HepG2 (cell line): ENCODE results near the gene MAFB. TPM values are rescaled to one million over a fixed set of nuclear protein-coding genes. Genes with fewer than 3 reads are reported as not detected.

Experiments used
- AGO2 ChIP-seq: fragments of 200-400 bp; formaldehyde crosslinking; optimal IDR thresholded peaks from 2 replicates; pipeline ENCODE3; 2017; ENCODE audit warnings: mild to moderate bottlenecking, low read depth, low read length, moderate library complexity
- ARNT2 ChIP-seq: sonication (generic); formaldehyde crosslinking; IDR thresholded peaks from 2 replicates; pipeline ENCODE4 v1.8.0; 2022; ENCODE audit warnings: mild to moderate bottlenecking, low read depth, missing genetic modification reagents, moderate library complexity
- CCDC6 ChIP-seq: sonication (generic); formaldehyde crosslinking; IDR thresholded peaks from 2 replicates; pipeline ENCODE4 v1.8.1; 2022; ENCODE audit warnings: mild to moderate bottlenecking, missing genetic modification reagents, moderate library complexity
- EP300 ChIP-seq, 3 experiments: sonication (generic) in 1 of 3; formaldehyde crosslinking in 1 of 3; IDR thresholded peaks; 2 replicates each; pipeline versions ENCODE4 v1.5.1 to v1.6.1; 2011 to 2020; ENCODE audit warnings: low read depth in 2 of 3, low read length in 2 of 3, borderline replicate concordance in 1 of 3, improper control_type of control experiment in 1 of 3, mild to moderate bottlenecking in 1 of 3, missing genetic modification reagents in 1 of 3, moderate library complexity in 1 of 3
- FOSL2 ChIP-seq: sonication (generic); formaldehyde crosslinking; IDR thresholded peaks from 2 replicates; pipeline ENCODE4 v1.4.0; 2020; ENCODE audit warnings: missing genetic modification reagents
- FOXA1 ChIP-seq, 2 experiments: fragments of 450-650 bp in 1 of 2; sonication (generic) in 1 of 2; formaldehyde crosslinking in 1 of 2; IDR thresholded peaks; 2 replicates each; pipeline versions ENCODE4 v1.4.0 to v1.6.1; 2016 to 2020; ENCODE audit warnings: missing genetic modification reagents in 1 of 2
- HBP1 ChIP-seq: IDR thresholded peaks from 2 replicates; pipeline ENCODE4 v1.6.1; 2016; ENCODE audit warnings: low read depth, control low read depth
- MAFG ChIP-seq: sonication (generic); formaldehyde crosslinking; IDR thresholded peaks from 2 replicates; pipeline ENCODE4 v1.5.1; 2020; ENCODE audit warnings: mild to moderate bottlenecking, missing genetic modification reagents
- MTA3 ChIP-seq: sonication (generic); formaldehyde crosslinking; IDR thresholded peaks from 2 replicates; pipeline ENCODE4 v1.4.0; 2020; ENCODE audit warnings: missing genetic modification reagents
- PTBP1 ChIP-seq: fragments of 200-400 bp; formaldehyde crosslinking; IDR thresholded peaks from 2 replicates; pipeline ENCODE4 v1.6.1; 2018; ENCODE audit warnings: low read length, low read depth; ENCODE audit not compliant: poor library complexity, severe bottlenecking
- SMYD3 ChIP-seq: sonication (generic); formaldehyde crosslinking; IDR thresholded peaks from 2 replicates; pipeline ENCODE4 v1.8.1; 2023; ENCODE audit warnings: mild to moderate bottlenecking, missing genetic modification reagents
- TEAD2 ChIP-seq: sonication (generic); formaldehyde crosslinking; IDR thresholded peaks from 2 replicates; pipeline ENCODE4 v1.9.0; 2021; ENCODE audit warnings: missing genetic modification reagents
- ZFP1 ChIP-seq: IDR thresholded peaks from 2 replicates; pipeline ENCODE4 v1.6.1; 2016
- ZFYVE20 ChIP-seq: sonication (generic); formaldehyde crosslinking; IDR thresholded peaks from 2 replicates; pipeline ENCODE4 v1.8.0; 2023; ENCODE audit warnings: low read depth, mild to moderate bottlenecking, moderate library complexity, missing genetic modification reagents, borderline replicate concordance
- ZNF160 ChIP-seq: sonication (generic); formaldehyde crosslinking; IDR thresholded peaks from 2 replicates; pipeline ENCODE4 v1.8.0; 2022; ENCODE audit warnings: mild to moderate bottlenecking, inconsistent platforms, missing genetic modification reagents
- ZNF282 ChIP-seq: fragments of 450-650 bp; IDR thresholded peaks from 2 replicates; pipeline ENCODE4 v1.6.1; 2018; ENCODE audit not compliant: partially characterized antibody
- polyA plus RNA-seq, 8 experiments: library from polyadenylated mRNA; depleted of rRNA in 3 of 8; stranded (reverse) in 7 of 8; unstranded in 1 of 8; fragments of >200 nt; fragmentation: Illumina TruSeq in 4 of 8; extraction: Trizol in 4 of 8; gene quantifications; 2 replicates each; pipeline versions ENCODE4 v1.2.1 to v1.2.3, GENCODE V29; 2011 to 2016; ENCODE audit warnings: low read depth in 4 of 8, missing spikeins in 1 of 8, mixed read lengths in 1 of 8; ENCODE audit not compliant: insufficient read depth in 1 of 8
- total RNA-seq, 5 experiments: library from RNA; depleted of rRNA; stranded (reverse); fragments of >200 nt; fragmentation: Illumina TruSeq; extraction: Trizol; gene quantifications; 2 replicates each; pipeline ENCODE4 v1.2.3, GENCODE V29; 2016; ENCODE audit warnings: low read depth in 1 of 5
- TF ChIP-seq, protein P1 (sequence below): sonication (generic); formaldehyde crosslinking; IDR thresholded peaks from 2 replicates; pipeline ENCODE4 v1.5.1; 2020; ENCODE audit warnings: mild to moderate bottlenecking, missing genetic modification reagents, moderate library complexity
- TF ChIP-seq, protein P2 (sequence below): sonication (generic); formaldehyde crosslinking; IDR thresholded peaks from 2 replicates; pipeline ENCODE4 v1.5.0; 2020; ENCODE audit warnings: mild to moderate bottlenecking, missing genetic modification reagents, borderline replicate concordance

The MAFB gene
- total and polyA plus RNA-seq, 2 of the 13 experiments (the other 11 are each of a cell fraction or from before 2014, with no cell fraction given), result 0.08 to 0.11 TPM

GRCh38 chr20:40689100-40689942 lies at the start of gene MAFB (continued):
- TF ChIP-seq ZNF282, result no peak
- no peak for TF ChIP-seq TEAD2 (CRISPR knock-in tag)
- TF ChIP-seq ARNT2, result no peak
- TF ChIP-seq ZFYVE20, result no peak
- TF ChIP-seq, protein P1, sequence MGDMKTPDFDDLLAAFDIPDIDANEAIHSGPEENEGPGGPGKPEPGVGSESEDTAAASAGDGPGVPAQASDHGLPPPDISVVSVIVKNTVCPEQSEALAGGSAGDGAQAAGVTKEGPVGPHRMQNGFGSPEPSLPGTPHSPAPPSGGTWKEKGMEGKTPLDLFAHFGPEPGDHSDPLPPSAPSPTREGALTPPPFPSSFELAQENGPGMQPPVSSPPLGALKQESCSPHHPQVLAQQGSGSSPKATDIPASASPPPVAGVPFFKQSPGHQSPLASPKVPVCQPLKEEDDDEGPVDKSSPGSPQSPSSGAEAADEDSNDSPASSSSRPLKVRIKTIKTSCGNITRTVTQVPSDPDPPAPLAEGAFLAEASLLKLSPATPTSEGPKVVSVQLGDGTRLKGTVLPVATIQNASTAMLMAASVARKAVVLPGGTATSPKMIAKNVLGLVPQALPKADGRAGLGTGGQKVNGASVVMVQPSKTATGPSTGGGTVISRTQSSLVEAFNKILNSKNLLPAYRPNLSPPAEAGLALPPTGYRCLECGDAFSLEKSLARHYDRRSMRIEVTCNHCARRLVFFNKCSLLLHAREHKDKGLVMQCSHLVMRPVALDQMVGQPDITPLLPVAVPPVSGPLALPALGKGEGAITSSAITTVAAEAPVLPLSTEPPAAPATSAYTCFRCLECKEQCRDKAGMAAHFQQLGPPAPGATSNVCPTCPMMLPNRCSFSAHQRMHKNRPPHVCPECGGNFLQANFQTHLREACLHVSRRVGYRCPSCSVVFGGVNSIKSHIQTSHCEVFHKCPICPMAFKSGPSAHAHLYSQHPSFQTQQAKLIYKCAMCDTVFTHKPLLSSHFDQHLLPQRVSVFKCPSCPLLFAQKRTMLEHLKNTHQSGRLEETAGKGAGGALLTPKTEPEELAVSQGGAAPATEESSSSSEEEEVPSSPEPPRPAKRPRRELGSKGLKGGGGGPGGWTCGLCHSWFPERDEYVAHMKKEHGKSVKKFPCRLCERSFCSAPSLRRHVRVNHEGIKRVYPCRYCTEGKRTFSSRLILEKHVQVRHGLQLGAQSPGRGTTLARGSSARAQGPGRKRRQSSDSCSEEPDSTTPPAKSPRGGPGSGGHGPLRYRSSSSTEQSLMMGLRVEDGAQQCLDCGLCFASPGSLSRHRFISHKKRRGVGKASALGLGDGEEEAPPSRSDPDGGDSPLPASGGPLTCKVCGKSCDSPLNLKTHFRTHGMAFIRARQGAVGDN (CRISPR knock-in tag), result no peak
- no peak for TF ChIP-seq PTBP1
- TF ChIP-seq FOXA1 (IDR thresholded peaks at IDR 0.05), result no peak
- no peak for TF ChIP-seq FOXA1 (CRISPR knock-in tag; IDR thresholded peaks at IDR 0.05)
- no peak for TF ChIP-seq CCDC6
- TF ChIP-seq, protein P2, sequence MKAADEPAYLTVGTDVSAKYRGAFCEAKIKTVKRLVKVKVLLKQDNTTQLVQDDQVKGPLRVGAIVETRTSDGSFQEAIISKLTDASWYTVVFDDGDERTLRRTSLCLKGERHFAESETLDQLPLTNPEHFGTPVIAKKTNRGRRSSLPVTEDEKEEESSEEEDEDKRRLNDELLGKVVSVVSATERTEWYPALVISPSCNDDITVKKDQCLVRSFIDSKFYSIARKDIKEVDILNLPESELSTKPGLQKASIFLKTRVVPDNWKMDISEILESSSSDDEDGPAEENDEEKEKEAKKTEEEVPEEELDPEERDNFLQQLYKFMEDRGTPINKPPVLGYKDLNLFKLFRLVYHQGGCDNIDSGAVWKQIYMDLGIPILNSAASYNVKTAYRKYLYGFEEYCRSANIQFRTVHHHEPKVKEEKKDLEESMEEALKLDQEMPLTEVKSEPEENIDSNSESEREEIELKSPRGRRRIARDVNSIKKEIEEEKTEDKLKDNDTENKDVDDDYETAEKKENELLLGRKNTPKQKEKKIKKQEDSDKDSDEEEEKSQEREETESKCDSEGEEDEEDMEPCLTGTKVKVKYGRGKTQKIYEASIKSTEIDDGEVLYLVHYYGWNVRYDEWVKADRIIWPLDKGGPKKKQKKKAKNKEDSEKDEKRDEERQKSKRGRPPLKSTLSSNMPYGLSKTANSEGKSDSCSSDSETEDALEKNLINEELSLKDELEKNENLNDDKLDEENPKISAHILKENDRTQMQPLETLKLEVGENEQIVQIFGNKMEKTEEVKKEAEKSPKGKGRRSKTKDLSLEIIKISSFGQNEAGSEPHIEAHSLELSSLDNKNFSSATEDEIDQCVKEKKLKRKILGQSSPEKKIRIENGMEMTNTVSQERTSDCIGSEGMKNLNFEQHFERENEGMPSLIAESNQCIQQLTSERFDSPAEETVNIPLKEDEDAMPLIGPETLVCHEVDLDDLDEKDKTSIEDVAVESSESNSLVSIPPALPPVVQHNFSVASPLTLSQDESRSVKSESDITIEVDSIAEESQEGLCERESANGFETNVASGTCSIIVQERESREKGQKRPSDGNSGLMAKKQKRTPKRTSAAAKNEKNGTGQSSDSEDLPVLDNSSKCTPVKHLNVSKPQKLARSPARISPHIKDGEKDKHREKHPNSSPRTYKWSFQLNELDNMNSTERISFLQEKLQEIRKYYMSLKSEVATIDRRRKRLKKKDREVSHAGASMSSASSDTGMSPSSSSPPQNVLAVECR (CRISPR knock-in tag), result no peak
- TF ChIP-seq MTA3 (CRISPR knock-in tag), result no peak
- TF ChIP-seq FOSL2 (CRISPR knock-in tag), result no peak
- TF ChIP-seq ZNF160 (CRISPR knock-in tag), result peak; percentile 24
- TF ChIP-seq ZFP1 (CRISPR knock-in tag), result no peak
- no peak for TF ChIP-seq HBP1 (CRISPR knock-in tag)
- no peak for TF ChIP-seq MAFG (CRISPR knock-in tag)
- TF ChIP-seq AGO2, result peak; percentile 6
- no peak for TF ChIP-seq EP300 (IDR thresholded peaks at IDR 0.05; ENCODE audit: low read depth in 2 of 2, low read length in 2 of 2)
- TF ChIP-seq EP300 (CRISPR knock-in tag; IDR thresholded peaks at IDR 0.05; ENCODE audit: borderline replicate concordance), result no peak
- TF ChIP-seq SMYD3, result no peak
